ENCODE results near the gene POLR3GL.
A peak's percentile ranks its signal among the peaks of the same experiment; 100 is the strongest.

Gene POLR3GL

DNA sequence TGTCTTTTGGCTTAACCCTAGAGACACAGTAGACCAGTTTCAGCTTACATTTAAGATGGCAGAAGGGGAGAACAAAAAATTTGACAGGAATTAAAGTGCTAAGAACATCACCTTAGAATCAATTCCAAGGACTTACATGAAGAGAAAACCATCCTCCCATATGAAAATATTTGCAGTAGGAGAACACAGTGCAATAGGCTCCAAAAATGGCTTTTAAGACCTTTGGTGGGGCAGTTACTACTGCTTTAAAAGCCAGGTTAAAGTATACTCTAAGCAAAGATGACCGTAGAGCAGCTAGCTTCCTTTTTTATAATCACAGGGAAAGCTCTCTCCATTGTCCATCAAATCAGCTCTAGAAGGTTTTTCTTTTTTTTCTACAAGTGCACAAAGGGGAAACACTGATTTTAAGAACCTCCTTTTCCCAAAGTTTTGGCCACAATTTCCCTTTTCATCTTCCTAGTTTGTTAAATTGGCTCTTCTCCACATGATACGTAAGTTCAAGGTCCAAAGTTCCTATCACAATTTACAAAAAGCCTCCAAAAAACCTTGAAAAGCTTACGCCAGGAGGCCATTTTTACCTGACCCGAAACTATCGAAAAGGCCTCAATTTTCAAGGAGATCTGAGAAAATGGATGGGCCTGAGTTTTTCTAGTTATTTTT lies 28.6 kb downstream of the POLR3GL start:
- no peak for DNase-seq (ENCODE audit: low read depth in 2 of 2)

DNA sequence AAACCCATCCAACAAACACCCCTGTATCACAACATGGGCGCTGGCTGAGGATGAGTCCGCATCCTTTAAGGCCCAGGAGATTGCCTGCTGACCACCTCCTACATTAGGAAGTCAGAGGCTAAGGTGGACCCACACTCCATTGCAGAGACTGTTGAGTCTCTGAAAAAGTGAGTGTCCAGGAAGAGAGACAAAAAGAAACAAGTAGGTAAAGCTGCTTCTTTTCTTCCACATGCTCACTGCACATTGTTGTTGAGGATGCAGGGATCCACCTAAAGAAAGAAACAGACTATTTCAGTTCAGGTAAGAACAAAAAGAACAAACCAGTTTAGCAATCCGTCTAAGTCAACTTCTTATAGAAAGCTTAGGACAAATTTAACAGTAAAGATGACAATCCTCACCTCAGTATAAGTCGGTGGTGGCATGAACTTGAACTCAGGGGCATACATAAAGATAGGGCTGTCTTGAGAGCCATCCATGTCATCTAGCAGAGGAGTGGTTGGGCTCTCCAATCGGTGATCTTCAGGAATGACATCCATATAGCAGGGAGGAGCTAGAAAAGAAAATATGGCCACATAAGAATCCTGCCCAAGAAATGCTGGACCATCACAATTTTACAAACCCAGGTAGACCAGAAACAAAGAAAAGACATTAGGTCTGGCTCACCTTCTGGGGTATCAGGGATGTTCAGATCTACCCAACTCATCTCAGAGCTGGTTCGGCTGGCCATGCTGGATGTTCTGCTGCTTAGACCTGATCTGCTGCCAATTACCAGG lies 29.3 kb downstream of the POLR3GL start:
- DNase-seq (ENCODE audit: low read depth in 2 of 2) = no peak

DNA sequence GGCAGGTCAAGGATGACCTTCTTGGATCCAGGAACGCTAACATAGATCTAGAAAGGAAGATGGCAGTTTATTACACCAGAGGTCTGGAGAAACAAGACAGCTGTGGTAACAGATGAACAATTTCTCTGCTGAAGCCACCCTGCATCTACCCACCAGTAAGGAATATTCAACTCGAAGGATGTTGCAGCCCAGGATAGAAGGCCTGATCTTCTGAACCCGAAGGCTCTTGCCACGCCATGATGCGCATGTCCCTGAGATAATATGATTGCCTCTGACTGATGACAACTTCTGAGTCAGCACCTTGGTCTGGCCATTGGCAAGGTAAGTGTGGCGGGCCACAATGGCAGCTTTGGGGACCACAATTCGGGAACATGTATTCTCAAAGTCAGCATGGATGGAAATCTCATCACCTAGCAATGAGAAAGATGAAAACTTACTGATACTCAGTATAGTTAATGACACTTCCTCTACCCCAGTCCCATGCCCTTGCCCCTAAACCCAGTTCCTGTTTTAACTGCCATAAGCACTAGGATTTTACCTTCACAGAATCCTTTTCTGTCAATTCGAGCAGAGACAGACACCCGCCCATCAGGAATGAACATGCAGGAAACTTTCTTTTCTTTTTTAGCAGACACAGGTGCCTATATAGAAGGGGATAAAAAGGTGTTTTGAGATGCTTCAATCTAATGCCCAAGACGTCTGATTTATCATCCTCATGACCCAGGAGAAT lies 30.1 kb downstream of the POLR3GL start:
- no peak for DNase-seq (ENCODE audit: low read depth in 2 of 2)

DNA sequence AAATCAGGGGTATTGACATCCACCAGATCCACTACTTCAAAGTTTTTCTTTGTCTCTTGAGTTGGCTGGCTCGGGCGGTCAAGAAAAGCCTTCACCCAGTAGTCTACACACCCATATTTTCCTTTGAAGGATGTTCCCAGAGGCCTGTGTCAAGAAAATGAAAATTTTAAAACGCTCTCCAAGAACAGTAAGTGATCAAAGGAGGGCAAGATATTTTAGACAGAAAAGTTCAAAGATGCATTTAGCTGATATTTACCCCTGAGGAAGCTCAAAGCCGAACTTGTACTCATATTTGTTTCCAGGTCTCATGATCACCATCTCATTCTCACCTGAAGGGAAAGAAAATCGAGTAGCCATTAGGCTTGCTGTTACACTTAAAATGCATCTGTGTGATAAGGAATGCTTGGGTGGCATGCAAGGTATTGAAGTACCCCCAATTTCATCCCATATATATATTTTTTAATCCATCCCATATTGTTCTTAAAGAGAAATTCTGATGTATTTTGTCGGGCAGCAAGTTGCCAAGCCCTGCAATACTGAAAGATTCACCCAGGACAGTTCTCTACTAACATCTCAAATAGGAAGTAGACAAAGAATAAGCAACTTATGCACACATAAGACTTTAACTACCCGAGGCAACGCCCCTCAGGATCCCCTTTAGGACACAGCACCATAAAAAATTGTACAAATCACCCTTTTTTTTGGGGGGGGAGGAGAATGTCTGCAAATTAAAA lies 30.8 kb downstream of the POLR3GL start:
- DNase-seq (ENCODE audit: low read depth in 2 of 2) = no peak

DNA sequence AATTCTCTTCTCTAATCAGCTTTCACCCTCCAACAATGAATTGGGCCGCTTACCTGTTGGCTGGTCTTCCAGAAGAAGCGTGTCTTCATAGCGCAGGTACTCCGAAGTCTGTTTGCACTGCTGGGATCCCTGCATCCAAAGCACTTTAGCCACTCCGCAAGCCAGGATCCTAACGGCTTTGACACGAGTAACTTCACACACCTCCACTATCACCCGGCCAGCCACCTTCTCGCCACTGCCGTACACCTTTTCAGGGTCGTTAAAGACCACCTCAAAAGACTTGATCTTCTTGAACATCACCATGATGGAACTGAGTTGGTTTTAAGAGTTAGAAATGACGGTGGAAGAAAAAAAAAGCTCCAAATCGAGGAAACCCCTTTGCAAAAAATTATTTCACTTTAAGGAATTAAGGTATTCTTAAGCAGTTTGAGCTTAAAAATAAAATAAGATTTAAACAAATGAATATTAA lies 31.5 kb downstream of the POLR3GL start:
- DNase-seq (ENCODE audit: low read depth in 2 of 2) = no peak

DNA sequence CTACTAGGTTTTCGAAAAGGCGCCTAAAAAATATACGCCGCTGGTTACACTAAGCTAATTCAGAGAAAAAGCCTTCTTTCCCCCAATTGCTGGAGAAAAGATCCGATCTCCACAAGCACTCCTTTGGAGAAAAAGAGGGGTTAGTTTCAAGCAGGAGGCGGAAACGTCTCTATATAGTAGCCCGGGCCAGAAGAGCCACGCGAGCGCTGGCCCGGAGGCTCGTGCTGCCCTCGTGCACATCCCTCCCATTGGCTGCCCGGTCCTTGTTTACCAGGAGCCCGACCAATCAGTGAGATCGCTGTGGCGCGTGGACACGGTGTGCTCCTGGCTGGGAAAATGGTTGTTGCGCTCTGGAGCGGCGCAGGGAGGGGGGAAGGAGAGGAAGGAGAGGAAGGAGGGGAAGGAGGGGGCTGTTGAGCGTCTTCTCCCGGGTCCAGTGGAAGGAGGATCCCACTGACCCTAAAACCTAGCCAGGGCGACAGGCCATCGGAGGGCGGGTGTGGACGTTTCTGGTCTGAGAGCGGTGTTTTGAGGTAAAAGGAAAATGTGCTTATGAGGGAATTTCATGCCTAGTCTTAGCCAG lies 32.0 kb downstream of the POLR3GL start, which contains the start of gene TXNIP:
Gene TXNIP (minus strand): TSS at position 147 of the 583 bp plus-strand sequence. CDS start 313 bp downstream, outside the sequence.
- DNase-seq (ENCODE audit: low read depth in 2 of 2) = peak; percentile 94 to 96

DNA sequence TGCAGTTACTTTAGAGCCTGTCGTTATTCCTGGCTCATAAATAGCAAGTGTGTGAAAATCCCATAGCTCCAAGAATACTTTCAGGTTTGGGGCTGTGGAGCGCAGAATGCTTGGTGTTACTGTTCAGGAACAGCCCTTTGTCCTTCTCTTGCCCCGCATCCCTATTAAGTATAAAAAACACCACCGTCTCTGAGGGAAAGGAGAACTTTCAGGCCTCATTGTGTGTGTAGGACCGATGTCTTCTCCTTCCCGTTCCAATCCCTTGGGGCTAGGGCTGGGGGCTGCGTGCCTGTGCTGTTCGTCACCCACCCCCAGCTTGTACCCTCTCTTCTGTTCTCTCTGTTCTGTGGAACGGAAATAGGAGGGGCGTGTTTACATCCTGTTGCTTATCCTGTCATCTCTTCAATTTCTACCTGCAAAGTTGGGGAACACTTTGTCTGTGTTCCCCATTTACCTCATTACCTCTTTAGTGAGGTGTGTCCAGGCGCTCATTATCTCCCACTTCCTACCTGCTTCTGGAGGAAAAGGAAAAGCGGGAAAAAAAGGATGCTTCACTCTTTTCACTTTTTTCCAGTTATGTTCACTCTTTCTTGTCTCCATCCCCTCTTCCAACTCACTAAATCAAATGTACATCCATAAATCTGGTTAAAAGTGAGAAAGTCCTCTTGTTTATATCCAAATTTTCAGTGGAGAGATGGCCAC lies 32.7 kb downstream of the POLR3GL start:
- DNase-seq (ENCODE audit: low read depth in 2 of 2) = no peak

DNA sequence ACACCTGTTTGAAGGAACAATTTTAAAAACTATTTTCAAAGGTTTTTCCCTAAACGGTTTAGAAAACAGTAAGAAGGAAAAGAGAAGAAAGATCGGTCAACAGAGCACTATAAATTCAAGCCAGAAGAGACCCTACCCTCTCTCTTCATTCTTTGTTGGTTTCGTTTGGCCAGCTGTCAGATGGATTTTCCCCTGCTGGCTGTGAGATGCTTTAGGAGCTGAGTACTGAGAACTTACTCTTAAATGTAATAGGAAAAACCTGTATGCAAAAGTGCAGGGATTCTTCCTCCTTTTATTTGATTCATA lies 33.2 kb downstream of the POLR3GL start:
- DNase-seq (ENCODE audit: low read depth in 2 of 2) = no peak

DNA sequence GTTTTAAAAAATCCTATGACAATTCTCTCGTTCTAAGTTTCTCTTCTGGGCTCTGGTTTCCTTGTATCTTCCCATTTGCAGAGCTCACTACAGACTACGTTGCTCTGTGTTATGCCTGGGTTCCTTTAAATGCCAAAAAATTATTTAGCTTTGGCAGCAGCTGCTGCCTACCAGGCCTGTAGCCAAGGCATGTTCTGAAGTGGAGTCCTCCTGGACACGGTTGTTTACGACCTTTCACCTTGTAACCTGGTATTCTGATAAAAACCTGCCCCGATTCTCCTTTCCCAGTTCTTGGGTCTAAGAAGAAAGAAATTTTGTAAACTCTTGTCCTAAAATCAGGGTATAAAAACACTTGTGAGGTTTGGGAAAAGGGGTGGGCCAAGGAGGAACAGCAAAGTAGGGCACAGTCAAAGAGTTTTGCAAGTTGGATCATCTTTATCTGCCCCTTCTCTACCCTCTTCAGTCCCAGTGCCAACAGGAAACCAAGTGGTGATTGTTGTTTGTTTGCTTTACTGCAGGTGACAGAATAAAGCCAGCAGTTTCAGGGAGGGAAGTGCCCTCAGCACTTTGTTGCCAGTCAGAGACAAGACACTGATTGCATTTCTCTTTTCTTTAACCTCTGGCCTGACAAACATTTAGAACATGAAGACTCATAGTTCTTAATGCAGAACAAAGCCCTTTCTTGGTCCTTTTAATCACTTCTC lies 35.0 kb downstream of the POLR3GL start:
- DNase-seq (ENCODE audit: low read depth in 2 of 2) = no peak

DNA sequence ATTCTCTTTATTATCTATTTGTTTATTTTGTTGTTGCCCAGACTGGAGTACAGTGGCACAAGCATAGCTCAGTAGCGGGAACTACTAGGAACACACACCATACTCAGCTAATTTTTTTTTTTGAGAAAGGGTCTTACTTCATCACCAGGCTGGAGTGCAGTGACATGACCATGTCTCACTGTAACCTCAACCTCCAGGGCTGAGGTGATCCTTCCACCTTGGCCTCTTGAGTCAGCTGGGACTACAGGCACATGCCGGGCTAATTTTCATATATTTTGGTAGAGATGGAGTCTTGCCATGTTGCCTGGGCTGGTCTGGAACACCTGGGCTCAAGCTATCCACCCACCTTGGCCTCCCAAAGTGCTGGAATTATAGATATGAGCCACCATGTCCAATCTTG lies 37.2 kb downstream of the POLR3GL start:
- DNase-seq (ENCODE audit: low read depth in 2 of 2) = no peak

DNA sequence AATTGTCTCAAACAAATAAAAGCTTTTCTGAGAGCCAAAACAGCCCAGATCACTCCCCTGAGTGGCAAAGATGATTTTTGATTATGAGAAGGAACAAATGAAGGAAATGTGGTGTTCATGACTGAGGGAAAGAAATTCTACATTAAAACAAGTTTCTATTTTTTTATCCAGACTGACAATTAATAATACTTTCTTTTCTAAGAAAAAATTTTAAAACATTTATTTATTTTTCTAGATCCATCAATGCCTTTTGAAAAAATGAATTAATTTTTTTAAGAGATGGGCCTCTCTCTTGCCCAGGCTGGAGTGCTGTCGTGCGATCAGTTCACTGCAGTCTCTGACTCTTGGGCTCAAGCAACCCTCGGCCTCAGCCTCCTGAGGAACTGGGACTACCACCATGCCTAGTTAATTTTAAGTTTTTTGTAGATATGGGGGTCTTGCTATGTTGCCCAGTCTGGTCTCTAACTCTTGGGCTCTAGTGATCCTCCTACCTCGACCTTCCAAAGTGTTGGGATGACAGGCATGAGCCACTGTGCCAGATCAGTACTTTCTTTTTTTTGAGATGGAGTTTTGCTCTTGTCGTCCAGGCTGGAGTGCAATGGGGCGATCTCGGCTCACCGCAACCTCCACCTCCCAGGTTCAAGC lies 43.1 kb downstream of the POLR3GL start:
- DNase-seq (ENCODE audit: low read depth in 2 of 2) = no peak

DNA sequence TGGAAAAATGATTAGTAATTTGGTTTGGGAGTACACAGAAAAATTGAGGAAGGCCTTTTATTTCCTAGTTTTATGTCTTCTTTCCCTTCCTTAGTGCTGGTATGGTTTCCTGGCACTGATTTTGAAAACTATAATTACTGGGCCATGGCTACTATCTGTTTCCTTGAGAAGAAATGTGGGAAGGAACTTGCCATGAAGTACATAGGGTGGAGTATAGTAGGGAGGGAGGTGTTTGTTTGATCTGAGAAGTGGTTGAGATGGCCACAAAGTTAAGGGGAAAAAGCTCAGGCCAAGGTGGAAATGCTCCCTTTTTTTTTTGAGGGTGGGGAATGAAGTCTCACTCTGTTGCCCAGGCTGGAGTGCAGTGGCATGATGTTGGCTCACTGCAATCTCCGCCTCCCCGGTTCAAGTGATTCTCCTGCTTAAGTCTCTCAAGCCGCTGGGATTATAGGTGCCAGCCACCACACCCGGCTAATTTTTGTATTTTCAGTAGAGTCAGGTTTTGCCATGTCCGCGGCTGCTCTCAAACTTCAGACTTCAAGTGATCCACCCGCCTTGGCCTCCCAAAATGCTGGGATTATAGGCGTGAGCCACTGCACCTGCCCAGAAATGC lies 45.7 kb downstream of the POLR3GL start:
- DNase-seq (ENCODE audit: low read depth in 2 of 2) = no peak

DNA sequence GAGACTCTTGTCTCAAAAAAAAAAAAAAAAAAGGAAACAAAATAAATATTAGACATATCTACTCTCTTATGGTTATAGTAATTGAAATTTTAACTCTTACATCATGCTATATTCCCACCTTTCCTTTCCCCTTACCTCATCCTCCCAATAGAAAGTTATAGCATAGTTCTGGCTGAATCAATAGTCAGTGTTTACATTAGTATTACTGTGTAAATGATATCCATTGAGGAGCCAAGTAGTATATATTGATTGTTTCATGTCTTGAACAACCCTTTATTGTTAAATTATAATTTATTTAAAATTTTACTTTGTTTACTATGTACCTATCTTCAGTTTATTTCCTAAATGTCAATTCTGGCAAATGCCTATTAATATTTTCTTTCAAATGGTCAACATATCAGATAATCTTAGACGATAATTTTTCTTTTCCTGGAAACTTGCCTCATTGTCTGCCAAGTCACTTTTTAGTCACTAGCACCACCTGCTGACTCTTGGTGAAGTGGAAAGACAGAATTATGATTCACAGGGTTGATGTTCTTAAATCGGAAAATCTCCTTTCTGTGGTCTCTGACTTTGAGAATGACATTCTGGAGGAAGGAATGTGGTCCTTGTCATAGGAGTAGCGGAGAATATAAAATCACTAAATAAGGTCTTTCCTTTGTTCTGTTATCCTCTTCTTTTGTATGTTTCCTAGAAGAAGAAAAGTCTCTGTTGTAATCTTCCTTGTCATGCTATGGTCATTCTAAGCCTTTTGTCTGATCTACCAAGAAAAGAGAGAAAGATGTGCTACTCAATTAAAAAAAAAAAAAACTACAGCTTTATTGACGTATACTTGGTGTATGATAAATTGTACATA lies 48.4 kb downstream of the POLR3GL start:
- DNase-seq (ENCODE audit: low read depth in 2 of 2) = peak; percentile 61 to 62

DNA sequence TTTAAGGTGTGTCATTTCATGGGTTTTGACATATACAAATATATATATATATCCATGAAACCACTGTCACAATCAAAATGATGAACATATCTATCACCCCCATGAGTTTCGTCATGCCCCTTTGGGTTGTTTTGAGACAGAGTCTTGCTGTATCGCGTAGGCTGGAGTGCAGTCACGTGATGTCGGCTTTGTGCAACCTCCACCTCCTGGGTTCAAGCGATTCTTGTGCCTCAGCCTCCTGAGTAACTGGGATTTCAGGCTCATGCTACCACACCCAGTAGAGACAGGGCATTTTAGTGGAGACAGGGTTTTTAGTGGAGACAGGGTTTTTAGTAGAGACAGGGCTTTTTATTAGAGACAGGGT lies 49.1 kb downstream of the POLR3GL start:
- no peak for DNase-seq (ENCODE audit: low read depth in 2 of 2)

DNA sequence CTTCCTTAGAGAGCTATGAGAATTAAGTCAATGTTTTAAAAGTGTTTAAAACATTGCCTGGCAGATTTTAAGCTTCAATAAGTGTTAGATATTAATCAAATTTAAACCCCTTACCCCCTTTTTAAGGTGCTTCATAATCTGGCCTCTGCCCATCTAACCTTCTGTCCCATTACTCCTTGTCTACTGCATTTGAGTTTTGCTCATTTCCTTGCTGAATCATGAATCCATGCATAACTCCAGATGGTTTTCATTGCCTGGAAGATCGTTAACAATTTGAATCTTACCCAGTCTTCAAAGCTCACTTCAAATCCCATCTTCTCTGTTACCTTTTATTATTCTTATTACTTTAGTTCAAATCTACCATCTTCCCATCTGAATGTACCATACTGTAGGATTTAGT lies 52.4 kb downstream of the POLR3GL start:
- DNase-seq (ENCODE audit: low read depth in 2 of 2) = peak in 1 of 2 experiments; percentile 20

DNA sequence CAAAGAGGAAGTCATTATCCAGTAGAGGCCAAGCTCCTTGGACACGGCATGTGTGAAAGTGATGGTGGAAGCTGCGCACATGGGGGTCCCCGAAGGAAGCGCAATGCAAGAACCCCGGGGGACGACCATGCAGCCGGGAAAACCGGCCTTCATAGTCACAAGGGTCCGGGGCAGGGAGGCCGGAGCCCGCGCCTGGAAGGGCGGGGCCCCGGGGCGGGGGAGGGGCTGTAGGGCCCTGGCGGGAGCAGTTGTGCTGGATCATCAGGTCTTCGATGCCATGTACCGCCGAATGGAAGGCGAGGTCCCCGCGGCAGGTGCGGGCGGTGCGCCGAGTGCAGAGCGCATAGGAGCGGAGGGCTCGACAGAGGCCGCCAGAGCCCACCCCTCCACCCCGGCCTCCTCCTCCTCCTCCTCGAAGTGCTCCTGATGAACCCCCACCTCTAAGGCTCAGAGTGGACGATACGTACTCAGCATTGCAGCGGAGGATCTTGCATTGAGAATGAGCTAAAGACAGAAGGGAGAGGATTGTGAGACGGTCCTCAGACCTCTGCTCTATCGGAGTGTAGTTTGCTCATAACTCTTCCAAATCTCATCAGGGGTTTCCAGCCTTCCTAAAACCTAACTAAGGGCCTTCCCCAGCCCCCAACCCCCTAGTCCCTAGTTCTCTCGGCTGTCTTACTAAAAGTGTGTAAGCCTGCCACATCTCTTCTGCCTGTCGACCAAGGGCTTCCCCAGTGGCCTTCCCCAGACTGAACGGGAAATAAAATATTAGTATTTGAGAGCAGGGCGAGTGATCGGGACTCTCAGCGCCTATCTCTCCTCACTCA lies 55.0 kb downstream of the POLR3GL start:
- DNase-seq (ENCODE audit: low read depth in 2 of 2) = no peak
